GM18519 (cell line): ENCODE measurements around the gene ACOX2.

ENCODE experiments used
- ATAC-seq: cut with Tn5 transposase; IDR thresholded peaks from one replicate; pipeline ENCODE4 v1.9.1; 2021; ENCODE audit warnings: mild to moderate bottlenecking, moderate library complexity; ENCODE audit not compliant: unreplicated experiment, low FRiP score

ACOX2 gene

GRCh38 chr3:58536501-58537411 lies at the start of gene ACOX2:
Gene ACOX2, minus strand, starts transcription at chr3:58537190. Its CDS starts 2,084 bp downstream, at chr3:58535106.
- no peak for ATAC-seq

- no peak for ATAC-seq
Measured at GRCh38 chr3:58585994-58586393, 49.0 kb upstream of the ACOX2 start.

GRCh38 chr3:58585005-58585786 lies 48.2 kb upstream of the ACOX2 start:
- no peak for ATAC-seq

DNA sequence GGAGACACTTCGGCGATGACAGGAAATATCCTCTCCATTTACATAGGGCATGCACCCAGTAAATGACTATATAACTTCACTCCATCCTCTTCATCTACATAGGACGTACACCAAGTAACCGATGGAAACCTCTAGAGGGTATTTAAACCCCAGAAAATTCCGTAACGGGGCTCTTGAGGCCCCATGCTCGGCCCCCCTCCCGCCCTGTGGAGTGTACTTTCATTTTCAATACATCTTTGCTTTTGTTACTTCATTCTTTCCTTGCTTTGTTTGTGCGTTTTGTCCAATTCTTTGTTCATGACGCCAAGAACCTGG lies 47.7 kb upstream of the ACOX2 start:
- no peak for ATAC-seq

- no peak for ATAC-seq
Measured at GRCh38 chr3:58581328-58582091, 44.5 kb upstream of the ACOX2 start.

DNA sequence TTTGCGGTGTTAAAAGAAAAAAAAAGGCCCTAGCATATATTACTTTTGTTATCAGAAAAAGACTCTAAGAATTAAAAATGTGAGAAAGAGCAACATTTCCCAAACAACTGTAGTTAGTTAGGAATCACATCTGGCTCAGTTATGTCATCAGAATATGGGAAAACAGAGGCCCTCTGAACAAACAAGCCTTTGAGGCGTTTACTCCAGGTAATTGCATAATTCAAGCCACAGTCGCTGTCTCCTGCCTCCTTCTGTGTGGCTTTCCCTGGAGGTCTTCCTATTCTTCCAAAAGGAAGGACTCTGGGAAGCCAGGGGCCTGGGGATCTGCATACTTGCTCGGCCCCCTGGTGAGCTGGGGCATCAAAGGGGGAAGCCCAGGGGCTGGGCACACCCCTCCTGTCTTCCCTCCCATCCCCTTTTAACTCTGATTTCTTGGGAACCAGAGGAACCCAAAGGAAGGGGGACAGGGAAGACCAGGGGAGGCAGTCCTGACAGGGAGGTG lies 43.9 kb upstream of the ACOX2 start:
- ATAC-seq: no peak

- no peak for ATAC-seq
Measured at GRCh38 chr3:58578873-58579272, 41.9 kb upstream of the ACOX2 start.

GRCh38 chr3:58577269-58577821 lies 40.4 kb upstream of the ACOX2 start, which contains the start of gene FAM107A:
Gene FAM107A, minus strand, starts transcription at chr3:58577391. Its CDS starts 7,531 bp downstream, at chr3:58569860.
- ATAC-seq: no peak

GRCh38 chr3:58576716-58577115 lies 39.7 kb upstream of the ACOX2 start:
- no peak for ATAC-seq

DNA sequence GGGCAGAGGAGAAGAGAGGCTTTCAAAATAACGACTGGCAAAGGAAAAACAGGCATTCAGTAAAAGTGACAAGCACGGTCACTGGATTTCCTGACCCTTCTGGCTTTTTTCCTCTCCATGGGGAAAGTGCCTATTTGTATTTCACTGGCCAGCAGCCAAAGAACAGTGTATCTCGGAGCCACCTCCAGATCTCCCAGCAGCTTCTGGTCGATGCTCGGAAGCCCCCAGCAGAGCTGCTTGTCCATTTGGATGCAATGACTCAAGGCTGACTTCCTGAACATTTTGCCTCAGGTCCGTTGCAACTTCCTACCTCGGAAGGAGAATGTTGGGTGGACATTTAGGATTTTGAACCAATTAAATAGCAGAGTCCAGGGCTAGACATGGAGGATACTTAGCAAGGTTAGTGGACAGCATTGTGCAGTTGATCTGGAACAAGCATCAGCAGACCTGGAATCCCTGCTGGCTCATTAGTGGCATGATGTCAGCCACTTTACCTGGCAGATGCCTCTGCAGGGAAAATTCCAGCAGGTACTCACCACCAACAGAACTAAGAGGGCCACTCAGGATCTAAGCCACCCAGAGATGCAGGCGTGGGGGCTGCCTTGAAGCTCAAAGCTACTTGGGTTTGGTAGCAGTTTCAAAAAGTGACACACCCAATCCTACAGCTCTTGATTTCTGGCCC lies 39.1 kb upstream of the ACOX2 start:
- no peak for ATAC-seq

DNA sequence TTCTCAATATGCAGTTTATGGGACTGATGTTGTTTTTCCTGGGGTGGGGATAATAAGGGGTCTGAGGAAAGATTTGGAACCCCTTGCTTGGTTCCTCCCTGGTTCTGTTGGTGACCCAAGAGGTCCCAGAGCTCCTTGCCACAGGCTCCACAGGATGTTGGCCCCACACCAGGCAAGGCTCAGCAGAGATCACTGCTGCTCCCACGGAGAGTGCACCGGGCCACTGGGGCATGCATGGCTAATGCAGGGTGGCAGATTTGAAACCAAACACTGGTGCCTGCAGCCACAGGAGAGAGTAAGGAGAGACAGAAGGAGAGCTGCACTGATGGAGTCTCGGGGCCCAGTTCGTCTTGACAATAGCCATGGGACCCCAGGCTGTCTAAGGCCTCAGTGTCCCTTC lies 37.7 kb upstream of the ACOX2 start:
- no peak for ATAC-seq

- no peak for ATAC-seq
Measured at GRCh38 chr3:58574106-58574505, 37.1 kb upstream of the ACOX2 start.

DNA sequence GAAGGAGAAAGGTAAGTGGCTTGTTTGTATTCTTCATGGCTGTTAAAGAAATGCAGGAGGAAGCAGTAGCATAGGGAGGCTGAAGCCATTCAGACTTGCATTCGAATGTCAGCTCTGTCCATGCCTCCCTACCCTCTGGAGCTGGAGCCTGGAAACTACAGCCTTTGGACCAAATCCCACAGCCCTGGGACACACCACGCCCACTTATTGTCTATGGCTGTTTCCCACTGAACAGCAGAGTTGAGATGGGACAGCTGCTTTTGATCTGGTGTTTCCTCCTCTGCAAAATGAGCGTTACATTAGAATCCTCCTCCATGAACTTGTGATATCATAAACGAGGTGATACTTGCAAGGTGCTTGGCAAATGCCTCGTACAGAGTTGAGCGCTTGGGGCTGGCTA lies 36.6 kb upstream of the ACOX2 start:
- ATAC-seq: no peak

- ATAC-seq: no peak
Measured at GRCh38 chr3:58572634-58573230, 35.7 kb upstream of the ACOX2 start.

GRCh38 chr3:58572013-58572633 lies 35.1 kb upstream of the ACOX2 start:
- no peak for ATAC-seq

GRCh38 chr3:58570851-58571250 lies 33.9 kb upstream of the ACOX2 start:
- no peak for ATAC-seq

- no peak for ATAC-seq
Measured at GRCh38 chr3:58569287-58570001, 32.5 kb upstream of the ACOX2 start.

DNA sequence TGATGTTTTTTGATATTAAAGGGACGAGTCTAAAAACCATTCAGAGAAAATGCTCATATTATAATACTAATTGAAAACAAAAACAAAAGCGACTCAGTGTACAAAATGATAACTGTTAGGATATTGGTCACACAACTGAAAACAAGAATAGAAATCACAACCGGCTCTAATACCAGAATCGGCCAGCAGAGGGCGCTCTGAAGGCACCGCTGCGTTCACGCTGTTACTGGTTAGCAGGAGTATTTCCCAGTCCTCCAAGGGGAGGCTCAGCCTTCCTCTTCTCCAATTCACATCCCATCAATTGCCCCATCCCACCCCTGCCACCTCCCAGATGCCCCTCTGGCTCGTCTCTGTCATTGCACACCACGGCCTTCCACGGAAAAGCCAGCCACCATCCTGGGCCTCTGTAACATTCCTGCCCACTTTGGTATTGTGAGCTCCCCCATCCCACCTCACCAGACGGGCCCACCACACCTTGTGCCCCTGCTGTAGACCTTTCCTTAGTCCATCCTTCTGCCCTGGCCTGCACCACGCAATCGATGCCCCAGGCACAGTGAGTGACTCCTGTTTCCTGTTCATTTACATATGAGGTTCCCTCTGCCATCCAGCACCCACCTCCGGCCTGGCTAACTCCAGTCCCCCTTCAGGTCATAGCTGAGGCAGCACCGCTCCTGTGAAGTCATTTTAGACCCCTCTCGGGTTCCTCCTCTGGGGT lies 31.7 kb upstream of the ACOX2 start:
- ATAC-seq: no peak
